Measurements from ENCODE around the gene MCL1.

GRCh38 chr1:150536836-150537731 is 42.3 kb downstream of the MCL1 start:
- TF ChIP-seq MIER2 (CRISPR knock-in tag; IDR thresholded peaks at IDR 0.05) (no peak), SMAD3 (CRISPR knock-in tag; IDR thresholded peaks at IDR 0.05) (no peak), MED1 (CRISPR knock-in tag; IDR thresholded peaks at IDR 0.05) (no peak), ZNF121 (CRISPR knock-in tag; IDR thresholded peaks at IDR 0.05) (no peak), UBTF (CRISPR knock-in tag; IDR thresholded peaks at IDR 0.05) (no peak), SMAD9 (CRISPR knock-in tag; IDR thresholded peaks at IDR 0.05) (no peak), SMC3 (IDR thresholded peaks at IDR 0.05; ENCODE audit: low read length) (no peak)
